Panc1 (cell line): Measurements from ENCODE around the gene ICA1. TPM values are rescaled to one million over a fixed set of nuclear protein-coding genes. Genes with fewer than 3 reads are reported as not detected.

Source experiments
- ATAC-seq: fragments of 200-7000 bp; cut with Tn5 transposase; 2 replicates; pipeline ENCODE4 v1.9.1; 2020; ENCODE audit warnings: mild to moderate bottlenecking, moderate library complexity
- BruUV-seq: library from RNA; stranded (reverse); fragments of 400-500 nt; replicated peaks from 2 replicates; lab custom pipeline; 2021; lab: Mats Ljungman, UMichigan
- CTCF ChIA-PET: fragments of 300-600 bp; sonication (Branson Sonifier 250); formaldehyde crosslinking; loops from one replicate; lab custom pipeline; 2022; ENCODE audit warnings: antibody characterized with exemption; lab: Charles Lee
- POLR2A ChIA-PET: fragments of 300-600 bp; sonication (Branson Sonifier 250); formaldehyde crosslinking; loops from one replicate; lab custom pipeline; 2022; ENCODE audit warnings: antibody characterized with exemption; lab: Charles Lee
- DNase-seq: peaks from one replicate; pipeline ENCODE4 v3.0.0-alpha.2; 2010; ENCODE audit warnings: low read depth, low spot score
- H3K27ac ChIP-seq: 2 replicates; pipeline ENCODE4 v1.5.1; 2011; ENCODE audit warnings: mild to moderate bottlenecking, low read length, inconsistent platforms
- H3K27me3 ChIP-seq: fragments of 200-500 bp; sonication (Bioruptor generic); 2 replicates; pipeline ENCODE4 v1.6.0; 2014; ENCODE audit warnings: low read length, inconsistent platforms; ENCODE audit not compliant: control insufficient read depth, insufficient read depth
- H3K36me3 ChIP-seq: fragments of 200-500 bp; sonication (Bioruptor generic); 2 replicates; pipeline ENCODE4 v1.5.1; 2014; ENCODE audit warnings: inconsistent platforms, mild to moderate bottlenecking, low read length, moderate library complexity; ENCODE audit not compliant: control insufficient read depth, insufficient read depth
- H3K4me1 ChIP-seq: 2 replicates; pipeline ENCODE4 v1.5.1; 2011; ENCODE audit warnings: inconsistent platforms, mild to moderate bottlenecking, low read length, moderate library complexity; ENCODE audit not compliant: control insufficient read depth, insufficient read depth
- H3K4me3 ChIP-seq, 2 experiments: 2 replicates each; pipeline ENCODE4 v1.5.1; 2011 to 2012; ENCODE audit warnings: low read depth in 2 of 2, low read length in 2 of 2, mild to moderate bottlenecking in 2 of 2, inconsistent platforms in 1 of 2, moderate library complexity in 1 of 2
- H3K9me3 ChIP-seq: fragments of 200-500 bp; sonication (Bioruptor generic); 2 replicates; pipeline ENCODE4 v1.5.1; 2014; ENCODE audit warnings: low read depth, mild to moderate bottlenecking, inconsistent platforms, low read length, moderate library complexity; ENCODE audit not compliant: control insufficient read depth, insufficient read depth
- POLR2AphosphoS5 ChIP-seq: IDR thresholded peaks from 2 replicates; pipeline ENCODE4 v1.6.1; 2012; ENCODE audit warnings: mild to moderate bottlenecking, low read depth, low read length, moderate library complexity
- SIN3A ChIP-seq: IDR thresholded peaks from 2 replicates; pipeline ENCODE4 v1.6.1; 2012; ENCODE audit warnings: low read depth, mild to moderate bottlenecking, low read length, moderate library complexity, borderline replicate concordance; ENCODE audit not compliant: insufficient read depth
- TCF7L2 ChIP-seq: IDR thresholded peaks from 2 replicates; pipeline ENCODE4 v1.6.1; 2011; ENCODE audit warnings: mild to moderate bottlenecking, low read depth, low read length, inconsistent platforms
- in situ Hi-C: cut with HindIII; loops from 2 replicates; pipeline ENCODE4 v1.10.0; 2016; ENCODE audit warnings: low sequenced_read_pairs, low pct_unique_long_range_greater_than_20kb
- intact Hi-C: fragments of 100-400 bp; cut with micrococcal nuclease; formaldehyde crosslinking; loops from one replicate; pipeline ENCODE4 v1.10.0; 2022; ENCODE audit not compliant: unreplicated experiment
- total RNA-seq: library from RNA; stranded (reverse); gene quantifications from one replicate; pipeline ENCODE4 v1.2.1, GENCODE V29; 2021; ENCODE audit not compliant: unreplicated experiment
- TF ChIP-seq, protein P1 (sequence below): fragments of 450-650 bp; IDR thresholded peaks from 2 replicates; pipeline ENCODE4 v1.5.1; 2017; ENCODE audit warnings: mild to moderate bottlenecking
- TF ChIP-seq, protein P2 (sequence below), 2 experiments: IDR thresholded peaks; 2 replicates each; pipeline ENCODE4 v1.6.1; 2011 to 2012; ENCODE audit warnings: low read depth in 2 of 2, control low read depth in 1 of 2, low read length in 1 of 2, mild to moderate bottlenecking in 1 of 2, moderate library complexity in 1 of 2; ENCODE audit not compliant: insufficient read depth in 1 of 2

Gene ICA1
- total RNA-seq, 1 experiment from 2014 or later: 1.1 TPM

GRCh38 chr7:8131694-8132605, 130.0 kb downstream of the ICA1 start:
- no TSS peak for BruUV-seq
- in situ Hi-C loops (no loop called here), intact Hi-C loops (no loop called here)
- no peaks in the 10 kb centered on the region; the same call in 1 of the 2 replicates for H3K27me3 ChIP-seq
- ChIA-PET CTCF (no interaction called here), POLR2A (no interaction called here)
- no peaks in the 10 kb centered on the region for H3K4me1 ChIP-seq
- DNase-seq (no peak), ATAC-seq (no peak)
- H3K27ac ChIP-seq: no peak overlapping the region
- no peaks in the 10 kb centered on the region for H3K9me3 ChIP-seq
- H3K4me3 ChIP-seq: no peak overlapping the region
- no peaks in the 10 kb centered on the region for H3K36me3 ChIP-seq
- TF ChIP-seq TCF7L2 (no peak), POLR2AphosphoS5 (no peak), SIN3A (no peak)
- TF ChIP-seq, protein P1, sequence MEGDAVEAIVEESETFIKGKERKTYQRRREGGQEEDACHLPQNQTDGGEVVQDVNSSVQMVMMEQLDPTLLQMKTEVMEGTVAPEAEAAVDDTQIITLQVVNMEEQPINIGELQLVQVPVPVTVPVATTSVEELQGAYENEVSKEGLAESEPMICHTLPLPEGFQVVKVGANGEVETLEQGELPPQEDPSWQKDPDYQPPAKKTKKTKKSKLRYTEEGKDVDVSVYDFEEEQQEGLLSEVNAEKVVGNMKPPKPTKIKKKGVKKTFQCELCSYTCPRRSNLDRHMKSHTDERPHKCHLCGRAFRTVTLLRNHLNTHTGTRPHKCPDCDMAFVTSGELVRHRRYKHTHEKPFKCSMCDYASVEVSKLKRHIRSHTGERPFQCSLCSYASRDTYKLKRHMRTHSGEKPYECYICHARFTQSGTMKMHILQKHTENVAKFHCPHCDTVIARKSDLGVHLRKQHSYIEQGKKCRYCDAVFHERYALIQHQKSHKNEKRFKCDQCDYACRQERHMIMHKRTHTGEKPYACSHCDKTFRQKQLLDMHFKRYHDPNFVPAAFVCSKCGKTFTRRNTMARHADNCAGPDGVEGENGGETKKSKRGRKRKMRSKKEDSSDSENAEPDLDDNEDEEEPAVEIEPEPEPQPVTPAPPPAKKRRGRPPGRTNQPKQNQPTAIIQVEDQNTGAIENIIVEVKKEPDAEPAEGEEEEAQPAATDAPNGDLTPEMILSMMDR: no peak
- TF ChIP-seq, protein P2, sequence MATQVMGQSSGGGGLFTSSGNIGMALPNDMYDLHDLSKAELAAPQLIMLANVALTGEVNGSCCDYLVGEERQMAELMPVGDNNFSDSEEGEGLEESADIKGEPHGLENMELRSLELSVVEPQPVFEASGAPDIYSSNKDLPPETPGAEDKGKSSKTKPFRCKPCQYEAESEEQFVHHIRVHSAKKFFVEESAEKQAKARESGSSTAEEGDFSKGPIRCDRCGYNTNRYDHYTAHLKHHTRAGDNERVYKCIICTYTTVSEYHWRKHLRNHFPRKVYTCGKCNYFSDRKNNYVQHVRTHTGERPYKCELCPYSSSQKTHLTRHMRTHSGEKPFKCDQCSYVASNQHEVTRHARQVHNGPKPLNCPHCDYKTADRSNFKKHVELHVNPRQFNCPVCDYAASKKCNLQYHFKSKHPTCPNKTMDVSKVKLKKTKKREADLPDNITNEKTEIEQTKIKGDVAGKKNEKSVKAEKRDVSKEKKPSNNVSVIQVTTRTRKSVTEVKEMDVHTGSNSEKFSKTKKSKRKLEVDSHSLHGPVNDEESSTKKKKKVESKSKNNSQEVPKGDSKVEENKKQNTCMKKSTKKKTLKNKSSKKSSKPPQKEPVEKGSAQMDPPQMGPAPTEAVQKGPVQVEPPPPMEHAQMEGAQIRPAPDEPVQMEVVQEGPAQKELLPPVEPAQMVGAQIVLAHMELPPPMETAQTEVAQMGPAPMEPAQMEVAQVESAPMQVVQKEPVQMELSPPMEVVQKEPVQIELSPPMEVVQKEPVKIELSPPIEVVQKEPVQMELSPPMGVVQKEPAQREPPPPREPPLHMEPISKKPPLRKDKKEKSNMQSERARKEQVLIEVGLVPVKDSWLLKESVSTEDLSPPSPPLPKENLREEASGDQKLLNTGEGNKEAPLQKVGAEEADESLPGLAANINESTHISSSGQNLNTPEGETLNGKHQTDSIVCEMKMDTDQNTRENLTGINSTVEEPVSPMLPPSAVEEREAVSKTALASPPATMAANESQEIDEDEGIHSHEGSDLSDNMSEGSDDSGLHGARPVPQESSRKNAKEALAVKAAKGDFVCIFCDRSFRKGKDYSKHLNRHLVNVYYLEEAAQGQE (IDR thresholded peaks at IDR 0.05; ENCODE audit: insufficient read depth in 1 of 2, low read depth in 2 of 2, low read length in 1 of 2): no peak

- Histone ChIP-seq H3K27ac (no peak overlapping the region), H3K4me3 (no peak overlapping the region), H3K27me3 (no peaks in the 10 kb centered on the region; the same call in 1 of the 2 replicates), H3K9me3 (no peaks in the 10 kb centered on the region), H3K4me1 (no peaks in the 10 kb centered on the region), H3K36me3 (no peaks in the 10 kb centered on the region)
- ATAC-seq (no peak), DNase-seq (no peak)
- in situ Hi-C loops (no loop called here), intact Hi-C loops (no loop called here)
- ChIA-PET CTCF (no interaction called here), POLR2A (no interaction called here)
- no TSS peak for BruUV-seq
- TF ChIP-seq POLR2AphosphoS5: no peak
- TF ChIP-seq TCF7L2: no peak
- TF ChIP-seq SIN3A: no peak
- TF ChIP-seq, protein P1: no peak
Measured at GRCh38 chr7:8130663-8131062, 131.3 kb downstream of the ICA1 start.
